ENCODE results near the gene NFYC. TPM values are rescaled to one million over a fixed set of nuclear protein-coding genes. Genes with fewer than 3 reads are reported as not detected.

NFYC gene
- total RNA-seq, 1 donor from 2014 or later = 62.2 TPM

DNA sequence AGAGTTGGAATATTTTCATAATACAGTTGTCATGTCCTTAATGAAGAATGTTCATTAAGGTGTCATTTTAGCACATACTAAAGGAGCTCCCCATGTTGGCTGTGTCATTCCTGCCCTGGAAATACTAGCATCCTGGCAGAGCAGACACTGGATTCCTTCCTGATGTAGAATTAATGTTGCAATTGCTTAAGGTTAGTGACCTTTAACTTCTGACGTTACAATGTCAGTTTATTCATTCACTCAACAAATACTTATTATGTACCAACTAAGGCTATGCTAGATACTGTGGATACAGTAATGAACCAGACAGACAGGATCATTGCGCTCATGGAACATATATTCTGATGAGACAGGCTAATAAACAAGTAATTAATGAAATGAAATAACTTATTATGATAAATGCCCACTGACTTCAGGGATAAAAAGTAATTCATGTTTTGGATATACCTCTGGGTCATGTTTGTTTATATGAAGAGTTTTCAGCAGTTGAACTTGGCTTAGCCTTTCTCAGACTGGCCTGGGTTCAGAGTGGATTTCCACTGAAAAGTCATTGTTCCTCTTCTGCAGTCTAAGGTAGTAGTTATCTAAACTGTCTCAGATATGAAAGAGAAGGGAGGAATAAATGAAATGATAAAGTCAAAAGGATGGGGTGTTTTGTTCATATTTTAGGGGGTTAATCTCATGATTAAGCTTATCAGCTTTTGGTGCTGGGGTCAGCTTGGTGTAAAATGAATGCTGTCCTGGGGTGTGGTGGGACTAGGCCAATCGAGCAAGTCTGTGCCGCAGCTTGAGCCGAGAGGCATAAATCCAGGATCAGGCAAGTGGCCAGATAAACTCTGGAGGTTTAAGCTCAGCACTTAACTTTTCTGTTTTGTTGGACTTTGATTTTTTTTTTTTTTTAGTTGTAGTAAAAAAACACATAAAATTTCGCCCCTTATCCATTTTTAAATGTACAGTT lies 48.8 kb downstream of the NFYC start:
- H3K27me3 ChIP-seq (ENCODE audit: low read depth) = no peaks in the 10 kb centered on the region
- H3K36me3 ChIP-seq = peaks cover 48% of the 10 kb centered on the region
- H3K9me3 ChIP-seq (replicated peaks) = peaks cover 4% of the 10 kb centered on the region
- TF ChIP-seq CTCF (IDR thresholded peaks at IDR 0.05; ENCODE audit: borderline replicate concordance) = no peak
- H3K27ac ChIP-seq (replicated peaks) = peak overlapping the region; percentile 16
- peaks cover 97% of the 10 kb centered on the region for H3K4me1 ChIP-seq
- DNase-seq = no peak
- peak overlapping the region; percentile 8 for H3K4me3 ChIP-seq
- intact Hi-C loops (cut with micrococcal nuclease) = no loop called here

GRCh38 chr1:40740997-40741736 lies 49.7 kb downstream of the NFYC start:
- DNase-seq = no peak
- Histone ChIP-seq H3K9me3 (replicated peaks) (no peaks in the 10 kb centered on the region), H3K27ac (replicated peaks) (peak overlapping the region; percentile 16), H3K4me3 (no peak overlapping the region), H3K4me1 (peaks cover 97% of the 10 kb centered on the region), H3K36me3 (peaks cover 52% of the 10 kb centered on the region), H3K27me3 (ENCODE audit: low read depth) (no peaks in the 10 kb centered on the region)
- no peak for TF ChIP-seq CTCF (IDR thresholded peaks at IDR 0.05; ENCODE audit: borderline replicate concordance)
- intact Hi-C loops (cut with micrococcal nuclease) = no loop called here

- Histone ChIP-seq H3K9me3 (replicated peaks) (no peaks in the 10 kb centered on the region), H3K36me3 (peaks cover 52% of the 10 kb centered on the region), H3K27ac (replicated peaks) (peak overlapping the region; percentile 39), H3K27me3 (ENCODE audit: low read depth) (no peaks in the 10 kb centered on the region), H3K4me3 (no peak overlapping the region), H3K4me1 (peaks cover 88% of the 10 kb centered on the region)
- intact Hi-C loops (cut with micrococcal nuclease) = no loop called here
- DNase-seq = no peak
- no peak for TF ChIP-seq CTCF (IDR thresholded peaks at IDR 0.05; ENCODE audit: borderline replicate concordance)
Measured at GRCh38 chr1:40742363-40743061, 51.0 kb downstream of the NFYC start.

DNA sequence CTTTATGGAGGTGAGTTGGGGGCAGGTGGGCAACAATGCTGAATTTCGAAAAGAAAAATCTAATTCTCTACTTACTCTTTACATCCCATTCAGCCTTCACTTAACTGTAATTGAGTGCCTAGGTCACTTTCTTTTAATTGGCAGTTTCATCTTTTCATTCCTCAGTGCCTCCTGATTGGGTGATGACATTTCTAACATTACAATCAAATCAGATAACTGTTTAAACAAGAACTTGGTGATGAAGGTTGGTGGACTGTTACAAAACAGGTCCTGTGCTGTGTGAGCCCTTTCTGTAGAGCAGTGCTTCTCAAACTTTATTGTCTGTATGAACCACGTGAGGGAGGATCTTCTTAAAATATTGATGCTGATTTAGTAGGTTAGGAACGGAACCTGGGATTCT lies 51.9 kb downstream of the NFYC start:
- TF ChIP-seq CTCF (IDR thresholded peaks at IDR 0.05; ENCODE audit: borderline replicate concordance) = no peak
- Histone ChIP-seq H3K36me3 (peaks cover 61% of the 10 kb centered on the region), H3K9me3 (replicated peaks) (no peaks in the 10 kb centered on the region), H3K27me3 (ENCODE audit: low read depth) (no peaks in the 10 kb centered on the region), H3K4me1 (peaks cover 86% of the 10 kb centered on the region), H3K27ac (replicated peaks) (peak overlapping the region; percentile 39), H3K4me3 (no peak overlapping the region)
- DNase-seq = no peak
- intact Hi-C loops (cut with micrococcal nuclease) = no loop called here

GRCh38 chr1:40743860-40744259 lies 52.4 kb downstream of the NFYC start:
- no peak overlapping the region for H3K4me3 ChIP-seq

More at GRCh38 chr1:40743860-40744259, 52.4 kb downstream of the NFYC start:
- no peak for DNase-seq
- TF ChIP-seq CTCF (IDR thresholded peaks at IDR 0.05; ENCODE audit: borderline replicate concordance) = no peak
- peaks cover 61% of the 10 kb centered on the region for H3K36me3 ChIP-seq
- H3K9me3 ChIP-seq (replicated peaks) = no peaks in the 10 kb centered on the region
- peaks cover 83% of the 10 kb centered on the region for H3K4me1 ChIP-seq
- H3K27me3 ChIP-seq (ENCODE audit: low read depth) = no peaks in the 10 kb centered on the region
- peak overlapping the region; percentile 39 for H3K27ac ChIP-seq (replicated peaks)
- intact Hi-C loops (cut with micrococcal nuclease) = no loop called here

All from left ventricle myocardium inferior (tissue), 1 donor.